Measurements from ENCODE around the gene FAM111A. TPM values are rescaled to one million over a fixed set of nuclear protein-coding genes. Genes with fewer than 3 reads are reported as not detected.
A peak's percentile ranks its signal among the peaks of the same experiment; 100 is the strongest.

Gene FAM111A
- total and polyA plus RNA-seq, 2 donors from 2014 or later = 14.2 to 42.2 TPM

DNA sequence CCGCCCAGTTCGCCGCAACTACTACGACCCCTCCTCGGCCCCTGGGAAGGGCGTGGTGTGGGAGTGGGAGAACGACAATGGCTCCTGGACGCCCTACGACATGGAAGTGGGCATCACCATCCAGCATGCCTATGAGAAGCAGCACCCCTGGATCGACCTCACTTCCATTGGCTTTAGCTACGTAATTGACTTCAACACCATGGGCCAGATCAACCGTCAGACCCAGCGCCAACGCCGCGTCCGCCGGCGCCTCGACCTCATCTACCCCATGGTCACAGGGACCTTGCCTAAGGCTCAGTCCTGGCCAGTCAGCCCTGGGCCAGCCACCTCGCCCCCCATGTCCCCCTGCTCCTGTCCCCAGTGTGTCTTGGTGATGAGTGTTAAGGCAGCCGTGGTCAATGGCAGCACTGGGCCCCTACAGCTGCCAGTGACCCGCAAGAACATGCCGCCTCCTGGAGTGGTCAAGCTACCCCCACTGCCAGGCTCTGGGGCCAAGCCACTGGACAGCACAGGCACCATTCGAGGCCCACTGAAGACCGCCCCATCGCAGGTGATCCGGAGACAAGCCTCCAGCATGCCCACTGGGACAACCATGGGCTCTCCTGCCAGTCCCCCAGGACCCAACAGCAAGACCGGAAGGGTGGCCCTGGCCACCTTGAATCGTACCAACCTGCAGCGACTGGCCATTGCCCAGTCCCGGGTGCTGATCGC, 39.2 kb downstream of the FAM111A start:
- no peak for FAIRE-seq

DNA sequence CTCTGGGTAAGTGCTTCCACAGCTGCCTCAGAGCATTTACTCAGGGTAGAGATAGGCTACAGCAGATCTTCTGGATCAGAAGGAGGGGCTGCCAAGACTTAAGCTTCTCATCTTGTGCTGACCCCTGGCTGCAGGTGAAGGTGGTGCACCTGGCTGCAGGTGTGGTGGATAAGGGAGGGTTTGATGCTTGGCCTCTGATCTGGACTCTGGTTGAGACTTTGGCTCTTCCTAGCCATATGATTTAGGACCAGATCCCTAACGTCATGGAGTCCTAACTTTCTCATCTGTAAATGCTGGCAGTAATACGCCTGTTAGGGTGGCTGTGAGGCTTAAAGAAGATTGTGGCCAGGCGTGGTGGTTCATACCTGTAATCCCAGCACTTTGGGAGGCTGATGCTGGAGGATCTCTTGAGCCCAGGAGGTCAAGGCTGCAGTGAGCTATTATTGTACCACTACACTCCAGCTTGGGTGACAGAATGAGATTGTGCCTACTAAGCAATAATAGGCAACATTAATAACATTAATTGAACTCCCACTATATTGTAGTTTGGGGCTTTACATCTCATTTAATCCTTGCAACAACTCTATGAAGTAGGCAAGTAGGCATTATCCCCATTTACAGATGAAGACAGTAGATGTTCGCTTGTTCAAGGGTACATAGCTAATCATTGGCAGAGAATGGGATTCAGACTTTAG, 39.9 kb downstream of the FAM111A start:
- peaks cover 0 to 11% (median 9%) of the 10 kb centered on the region in 3 donors for H3K36me3 ChIP-seq (ENCODE audit: control insufficient read depth in 2 of 3, insufficient read depth in 3 of 3, low read length in 3 of 3)
- H3K9me3 ChIP-seq (ENCODE audit: control insufficient read depth in 2 of 3, insufficient read depth in 1 of 3, low read length in 3 of 3) = no peaks in the 10 kb centered on the region
- no peaks in the 10 kb centered on the region for H3K27me3 ChIP-seq (ENCODE audit: control insufficient read depth, insufficient read depth, low read length)
- H3K27ac ChIP-seq (ENCODE audit: low read depth in 2 of 2, low read length in 2 of 2) = no peak overlapping the region
- FAIRE-seq = no peak
- H3K4me1 ChIP-seq (ENCODE audit: control insufficient read depth in 2 of 3, insufficient read depth in 2 of 3, low read depth in 1 of 3, low read length in 3 of 3) = peaks cover 11 to 13% (median 12%) of the 10 kb centered on the region in 3 donors
- H3K4me3 ChIP-seq (ENCODE audit: low read length in 3 of 3) = no peak overlapping the region
- intact Hi-C loops (cut with DNase I) = no loop called here
- peak; percentile 39 for TF ChIP-seq CTCF (IDR thresholded peaks at IDR 0.05; ENCODE audit: borderline replicate concordance, extremely low read depth, insufficient read depth)
- no peak overlapping the region for H3K9ac ChIP-seq (ENCODE audit: low read length in 3 of 3)
- peak in 1 of 5 donors; percentile 34 for DNase-seq

More for the DNA sequence above, 39.2 kb downstream of the FAM111A start:
- Histone ChIP-seq H3K4me1 (ENCODE audit: control insufficient read depth in 2 of 3, insufficient read depth in 2 of 3, low read depth in 1 of 3, low read length in 3 of 3) (peaks cover 6 to 13% (median 12%) of the 10 kb centered on the region in 3 donors), H3K27me3 (ENCODE audit: control insufficient read depth, insufficient read depth, low read length) (no peaks in the 10 kb centered on the region), H3K36me3 (ENCODE audit: control insufficient read depth in 2 of 3, insufficient read depth in 3 of 3, low read length in 3 of 3) (peaks cover 0 to 11% (median 9%) of the 10 kb centered on the region in 3 donors), H3K4me3 (ENCODE audit: low read length in 3 of 3) (no peak overlapping the region), H3K9me3 (ENCODE audit: control insufficient read depth in 2 of 3, insufficient read depth in 1 of 3, low read length in 3 of 3) (no peaks in the 10 kb centered on the region), H3K27ac (ENCODE audit: low read depth in 2 of 2, low read length in 2 of 2) (no peak overlapping the region), H3K9ac (ENCODE audit: low read length in 3 of 3) (no peak overlapping the region)
- TF ChIP-seq CTCF (IDR thresholded peaks at IDR 0.05; ENCODE audit: borderline replicate concordance, extremely low read depth, insufficient read depth) = no peak
- no peak for DNase-seq
- intact Hi-C loops (cut with DNase I) = no loop called here

DNA sequence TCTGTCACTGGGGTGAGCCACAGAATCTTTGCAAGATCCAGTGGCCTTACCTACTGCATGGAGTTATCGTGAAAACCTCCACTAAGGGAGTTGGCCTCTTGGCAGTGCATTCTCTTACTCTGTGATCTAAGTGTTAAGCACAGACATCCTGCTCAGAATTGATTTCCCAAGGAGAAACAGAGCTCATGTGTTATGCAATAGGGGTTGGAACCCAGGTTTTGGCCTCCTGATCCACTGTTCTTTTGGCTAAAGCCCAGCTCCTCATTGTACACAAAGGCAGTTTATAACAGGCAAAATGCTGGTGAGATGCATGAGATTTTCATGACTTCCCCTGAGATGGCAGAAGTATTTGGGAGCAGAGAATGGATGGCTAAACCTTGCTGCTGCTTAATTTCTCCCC, 41.1 kb downstream of the FAM111A start:
- TF ChIP-seq CTCF (IDR thresholded peaks at IDR 0.05; ENCODE audit: borderline replicate concordance, extremely low read depth, insufficient read depth) = no peak
- no peak for FAIRE-seq
- H3K9ac ChIP-seq (ENCODE audit: low read length in 3 of 3) = no peak overlapping the region
- H3K36me3 ChIP-seq (ENCODE audit: control insufficient read depth in 2 of 3, insufficient read depth in 3 of 3, low read length in 3 of 3) = peaks cover 0 to 11% (median 9%) of the 10 kb centered on the region in 3 donors
- peaks cover 7 to 19% (median 15%) of the 10 kb centered on the region in 3 donors for H3K4me1 ChIP-seq (ENCODE audit: control insufficient read depth in 2 of 3, insufficient read depth in 2 of 3, low read depth in 1 of 3, low read length in 3 of 3)
- no peaks in the 10 kb centered on the region for H3K27me3 ChIP-seq (ENCODE audit: control insufficient read depth, insufficient read depth, low read length)
- intact Hi-C loops (cut with DNase I) = no loop called here
- no peak overlapping the region for H3K4me3 ChIP-seq (ENCODE audit: low read length in 3 of 3)
- no peak overlapping the region for H3K27ac ChIP-seq (ENCODE audit: low read depth in 2 of 2, low read length in 2 of 2)
- H3K9me3 ChIP-seq (ENCODE audit: control insufficient read depth in 2 of 3, insufficient read depth in 1 of 3, low read length in 3 of 3) = no peaks in the 10 kb centered on the region
- no peak for DNase-seq
